Caco-2 (cell line): ENCODE data around the gene MILR1. TPM values are rescaled to one million over a fixed set of nuclear protein-coding genes. Genes with fewer than 3 reads are reported as not detected.

Experiments used
- BruUV-seq: library from RNA; stranded (reverse); fragments of 400-500 nt; replicated peaks from 2 replicates; lab custom pipeline; 2021; lab: Mats Ljungman, UMichigan
- CTCF ChIA-PET: fragments of 300-600 bp; sonication (Branson Sonifier 250); formaldehyde crosslinking; loops from one replicate; lab custom pipeline; 2022; ENCODE audit warnings: antibody characterized with exemption; lab: Charles Lee
- POLR2A ChIA-PET: fragments of 300-600 bp; sonication (Branson Sonifier 250); formaldehyde crosslinking; loops from one replicate; lab custom pipeline; 2022; ENCODE audit warnings: antibody characterized with exemption; lab: Charles Lee
- DNase-seq, 2 experiments: peaks; one replicate each; pipeline versions ENCODE4 v3.0.0 to v3.0.0-alpha.2; 2020 to 2022
- H3K27me3 ChIP-seq: replicated peaks from 2 replicates; pipeline ENCODE4 v1.6.0; 2011; ENCODE audit warnings: low read length; ENCODE audit not compliant: control insufficient read depth, insufficient read depth
- H3K36me3 ChIP-seq: 2 replicates; pipeline ENCODE4 v1.5.1; 2011; ENCODE audit warnings: low read length; ENCODE audit not compliant: control insufficient read depth, insufficient read depth
- H3K4me1 ChIP-seq: fragments of 250-450 bp; sonication (Bioruptor Pico); 2 replicates; pipeline ENCODE4 v1.5.1; 2020; ENCODE audit warnings: mild to moderate bottlenecking
- H3K4me3 ChIP-seq: 2 replicates; pipeline ENCODE4 v1.5.1; 2011; ENCODE audit warnings: low read depth, mild to moderate bottlenecking, control low read depth, low read length
- H3K9me3 ChIP-seq: fragments of 250-450 bp; sonication (Bioruptor Pico); 2 replicates; pipeline ENCODE4 v1.5.1; 2020; ENCODE audit warnings: mild to moderate bottlenecking, moderate library complexity
- H3K27ac Mint-ChIP-seq: one replicate; pipeline ENCODE4 v1.8.0; 2022; ENCODE audit warnings: mixed read lengths; ENCODE audit not compliant: unreplicated experiment
- H3K27me3 Mint-ChIP-seq: one replicate; pipeline ENCODE4 v1.8.0; 2022; ENCODE audit warnings: mixed read lengths; ENCODE audit not compliant: insufficient read depth, unreplicated experiment
- H3K36me3 Mint-ChIP-seq: one replicate; pipeline ENCODE4 v1.8.0; 2022; ENCODE audit warnings: mild to moderate bottlenecking, mixed read lengths; ENCODE audit not compliant: insufficient read depth, unreplicated experiment
- H3K4me1 Mint-ChIP-seq: one replicate; pipeline ENCODE4 v1.8.0; 2022; ENCODE audit warnings: low read depth, mixed read lengths; ENCODE audit not compliant: unreplicated experiment
- H3K4me3 Mint-ChIP-seq: one replicate; pipeline ENCODE4 v1.8.0; 2022; ENCODE audit warnings: mild to moderate bottlenecking, moderate library complexity, mixed read lengths; ENCODE audit not compliant: unreplicated experiment
- H3K9me3 Mint-ChIP-seq: one replicate; pipeline ENCODE4 v1.8.0; 2022; ENCODE audit warnings: mixed read lengths; ENCODE audit not compliant: unreplicated experiment
- CTCF ChIP-seq, 2 experiments: fragments of 200-600 bp in 1 of 2; IDR thresholded peaks; 1 replicate in 1 of 2; 2 replicates in 1 of 2; pipeline versions ENCODE4 v1.5.1 to v1.8.0; 2011 to 2022; ENCODE audit warnings: antibody characterized with exemption in 1 of 2, control low read depth in 1 of 2, inconsistent platforms in 1 of 2, low read depth in 1 of 2, low read length in 1 of 2, mild to moderate bottlenecking in 1 of 2, moderate library complexity in 1 of 2; ENCODE audit not compliant: insufficient read depth in 1 of 2, severe bottlenecking in 1 of 2, unreplicated experiment in 1 of 2
- intact Hi-C: fragments of 100-400 bp; cut with micrococcal nuclease; formaldehyde crosslinking; loops from one replicate; pipeline ENCODE4 v1.10.0; 2022; ENCODE audit not compliant: unreplicated experiment
- total RNA-seq: library from RNA; stranded (reverse); gene quantifications from 2 replicates; pipeline ENCODE4 v1.2.3, GENCODE V29; 2022

MILR1 gene
- total RNA-seq, 1 experiment from 2014 or later = not detected

GRCh38 chr17:64488301-64488700 is 39.4 kb downstream of the MILR1 start:
- H3K36me3 Mint-ChIP-seq = peaks cover 55% of the 10 kb centered on the region
- H3K27ac Mint-ChIP-seq = no peak overlapping the region
- intact Hi-C loops = no loop called here
- H3K9me3 ChIP-seq = no peaks in the 10 kb centered on the region
- no peak overlapping the region for H3K4me3 ChIP-seq
- no peaks in the 10 kb centered on the region for H3K27me3 ChIP-seq
- H3K4me1 Mint-ChIP-seq = no peaks in the 10 kb centered on the region
- no peaks in the 10 kb centered on the region for H3K4me1 ChIP-seq
- no peaks in the 10 kb centered on the region for H3K9me3 Mint-ChIP-seq
- ChIA-PET POLR2A (no interaction called here), CTCF (no interaction called here)
- no peak for TF ChIP-seq CTCF (IDR thresholded peaks at IDR 0.05; ENCODE audit: insufficient read depth in 1 of 2, low read depth in 1 of 2, low read length in 1 of 2, severe bottlenecking in 1 of 2, unreplicated experiment in 1 of 2)
- H3K36me3 ChIP-seq = peaks cover 2% of the 10 kb centered on the region; the same call in 1 of the 2 replicates
- no peaks in the 10 kb centered on the region for H3K27me3 Mint-ChIP-seq
- no peak for DNase-seq
- BruUV-seq = no TSS peak
- H3K4me3 Mint-ChIP-seq = no peak overlapping the region

- BruUV-seq = no TSS peak
- Histone ChIP-seq H3K4me3 (no peak overlapping the region), H3K36me3 (peaks cover 2% of the 10 kb centered on the region; the same call in 1 of the 2 replicates), H3K4me1 (no peaks in the 10 kb centered on the region), H3K9me3 (no peaks in the 10 kb centered on the region), H3K27me3 (no peaks in the 10 kb centered on the region)
- POLR2A ChIA-PET = no interaction called here
- no peak overlapping the region for H3K4me3 Mint-ChIP-seq
- H3K9me3 Mint-ChIP-seq = no peaks in the 10 kb centered on the region
- H3K27me3 Mint-ChIP-seq = no peaks in the 10 kb centered on the region
- DNase-seq = peak in 1 of 2 experiments; percentile 51
- no peak overlapping the region for H3K27ac Mint-ChIP-seq
- H3K36me3 Mint-ChIP-seq = peaks cover 59% of the 10 kb centered on the region
- peak; percentile 41 to 59 for TF ChIP-seq CTCF (IDR thresholded peaks at IDR 0.05; ENCODE audit: insufficient read depth in 1 of 2, low read depth in 1 of 2, low read length in 1 of 2, severe bottlenecking in 1 of 2, unreplicated experiment in 1 of 2)
- intact Hi-C loops = loop anchor here (1.0 kb wide), 1 partner anchor 71 kb away; no protein-coding TSS in a partner anchor
- peaks cover 11% of the 10 kb centered on the region for H3K4me1 Mint-ChIP-seq
- CTCF ChIA-PET = interaction anchor here (0.6 to 2.5 kb wide), 4 partner anchors 9 to 72 kb away, joined by 3 to 29 read pairs (median 4); no protein-coding TSS in a partner anchor
Observed at GRCh38 chr17:64491034-64491860, 42.3 kb downstream of the MILR1 start.

GRCh38 chr17:64491994-64492393 is 43.1 kb downstream of the MILR1 start:
- DNase-seq = no peak
- BruUV-seq = no TSS peak
- no peak overlapping the region for H3K4me3 Mint-ChIP-seq
- ChIA-PET CTCF (interaction anchor here (0.5 to 2.5 kb wide), 3 partner anchors 70 to 135 kb away, joined by 4 to 29 read pairs (median 6); no protein-coding TSS in a partner anchor), POLR2A (no interaction called here)
- no peaks in the 10 kb centered on the region for H3K9me3 Mint-ChIP-seq
- H3K4me3 ChIP-seq = no peak overlapping the region
- peaks cover 66% of the 10 kb centered on the region for H3K36me3 Mint-ChIP-seq
- peaks cover 11% of the 10 kb centered on the region for H3K4me1 Mint-ChIP-seq
- H3K4me1 ChIP-seq = no peaks in the 10 kb centered on the region
- H3K27me3 Mint-ChIP-seq = no peaks in the 10 kb centered on the region
- peaks cover 2% of the 10 kb centered on the region; the same call in 1 of the 2 replicates for H3K36me3 ChIP-seq
- H3K27me3 ChIP-seq = no peaks in the 10 kb centered on the region
- H3K9me3 ChIP-seq = no peaks in the 10 kb centered on the region
- no peak for TF ChIP-seq CTCF (IDR thresholded peaks at IDR 0.05; ENCODE audit: insufficient read depth in 1 of 2, low read depth in 1 of 2, low read length in 1 of 2, severe bottlenecking in 1 of 2, unreplicated experiment in 1 of 2)
- intact Hi-C loops = loop anchor here (1.0 kb wide), 1 partner anchor 72 kb away; no protein-coding TSS in a partner anchor
- H3K27ac Mint-ChIP-seq = no peak overlapping the region
